Mucosa of stomach (tissue), 1 donor: ENCODE measurements around the gene CHTOP.
A peak's percentile ranks its signal among the peaks of the same experiment; 100 is the strongest.
"Not testable (repeated sequence)": the region's sequence is repeated elsewhere in the genome, so short reads cannot be mapped to it uniquely, and the experiment has no call there.

Experiments used
- H3K27me3 ChIP-seq: one replicate; pipeline ENCODE4 v1.7.0; 2013; ENCODE audit warnings: mild to moderate bottlenecking, low read length; ENCODE audit not compliant: control insufficient read depth, insufficient read depth
- H3K36me3 ChIP-seq: one replicate; pipeline ENCODE4 v1.7.0; 2013; ENCODE audit warnings: low read length; ENCODE audit not compliant: control insufficient read depth, insufficient read depth
- H3K4me1 ChIP-seq: one replicate; pipeline ENCODE4 v1.7.0; 2013; ENCODE audit warnings: mild to moderate bottlenecking, low read length; ENCODE audit not compliant: control insufficient read depth, insufficient read depth
- H3K4me3 ChIP-seq: one replicate; pipeline ENCODE4 v1.7.0; 2013; ENCODE audit warnings: low read length
- H3K9ac ChIP-seq: one replicate; pipeline ENCODE4 v1.7.0; 2013; ENCODE audit warnings: mild to moderate bottlenecking, low read length, moderate library complexity
- H3K9me3 ChIP-seq: one replicate; pipeline ENCODE4 v1.7.0; 2013; ENCODE audit warnings: mild to moderate bottlenecking, low read length, moderate library complexity; ENCODE audit not compliant: control insufficient read depth
- donor health status: Pancreatic carcinoma.

CHTOP gene

GRCh38 chr1:153633754-153634665 is at the start of gene CHTOP:
Gene CHTOP, plus strand, starts transcription at chr1:153634066. Its CDS starts 2,523 bp downstream, at chr1:153636589.
- Histone ChIP-seq H3K27me3 (no peaks in the 10 kb centered on the region), H3K9ac (peak within 1 kb of the TSS; percentile 99), H3K36me3 (peaks cover 7% of the 10 kb centered on the region), H3K4me1 (peaks cover 47% of the 10 kb centered on the region), H3K4me3 (peak within 1 kb of the TSS; percentile 91), H3K9me3 (no peaks in the 10 kb centered on the region)

- Histone ChIP-seq H3K4me3 (no peak overlapping the region), H3K9me3 (no peaks in the 10 kb centered on the region), H3K9ac (no peak overlapping the region), H3K4me1 (no peaks in the 10 kb centered on the region), H3K36me3 (no peaks in the 10 kb centered on the region), H3K27me3 (no peaks in the 10 kb centered on the region)
Measured at GRCh38 chr1:153585006-153585405, 48.9 kb upstream of the CHTOP start.

GRCh38 chr1:153586347-153586746 is 47.5 kb upstream of the CHTOP start:
- H3K36me3 ChIP-seq, result no peaks in the 10 kb centered on the region
- no peaks in the 10 kb centered on the region for H3K9me3 ChIP-seq
- no peaks in the 10 kb centered on the region for H3K27me3 ChIP-seq
- H3K9ac ChIP-seq, result no peak overlapping the region
- no peaks in the 10 kb centered on the region for H3K4me1 ChIP-seq
- H3K4me3 ChIP-seq, result no peak overlapping the region

GRCh38 chr1:153587314-153587713 is 46.6 kb upstream of the CHTOP start:
- Histone ChIP-seq H3K4me3 (no peak overlapping the region), H3K4me1 (no peaks in the 10 kb centered on the region), H3K9ac (no peak overlapping the region), H3K27me3 (no peaks in the 10 kb centered on the region), H3K36me3 (no peaks in the 10 kb centered on the region), H3K9me3 (no peaks in the 10 kb centered on the region)

GRCh38 chr1:153588033-153588432 is 45.8 kb upstream of the CHTOP start:
- not testable (repeated sequence) for H3K27me3 ChIP-seq, H3K9ac ChIP-seq, H3K36me3 ChIP-seq, H3K4me1 ChIP-seq, H3K4me3 ChIP-seq, H3K9me3 ChIP-seq

GRCh38 chr1:153588482-153588881 is 45.4 kb upstream of the CHTOP start:
- Histone ChIP-seq H3K4me1 (no peaks in the 10 kb centered on the region), H3K4me3 (no peak overlapping the region), H3K9me3 (no peaks in the 10 kb centered on the region), H3K27me3 (no peaks in the 10 kb centered on the region), H3K9ac (no peak overlapping the region), H3K36me3 (no peaks in the 10 kb centered on the region)

- Histone ChIP-seq H3K4me3 (no peak overlapping the region), H3K9ac (no peak overlapping the region), H3K9me3 (no peaks in the 10 kb centered on the region), H3K4me1 (no peaks in the 10 kb centered on the region), H3K27me3 (no peaks in the 10 kb centered on the region), H3K36me3 (no peaks in the 10 kb centered on the region)
Measured at GRCh38 chr1:153592748-153593147, 41.1 kb upstream of the CHTOP start.

- H3K9me3 ChIP-seq, result no peaks in the 10 kb centered on the region
- no peak overlapping the region for H3K9ac ChIP-seq
- H3K4me3 ChIP-seq, result no peak overlapping the region
- H3K4me1 ChIP-seq, result peaks cover 3% of the 10 kb centered on the region
- no peaks in the 10 kb centered on the region for H3K27me3 ChIP-seq
- H3K36me3 ChIP-seq, result no peaks in the 10 kb centered on the region
Measured at GRCh38 chr1:153597206-153597605, 36.7 kb upstream of the CHTOP start.

- H3K9ac ChIP-seq, result no peak overlapping the region
- H3K27me3 ChIP-seq, result no peaks in the 10 kb centered on the region
- no peaks in the 10 kb centered on the region for H3K36me3 ChIP-seq
- H3K9me3 ChIP-seq, result no peaks in the 10 kb centered on the region
- H3K4me1 ChIP-seq, result peaks cover 3% of the 10 kb centered on the region
- H3K4me3 ChIP-seq, result no peak overlapping the region
Measured at GRCh38 chr1:153598309-153599172, 35.3 kb upstream of the CHTOP start.

- Histone ChIP-seq H3K27me3 (no peaks in the 10 kb centered on the region), H3K9ac (no peak overlapping the region)
Measured at GRCh38 chr1:153599847-153600246, 34.0 kb upstream of the CHTOP start.

GRCh38 chr1:153602749-153603148 is 31.1 kb upstream of the CHTOP start:
- Histone ChIP-seq H3K4me3 (no peak overlapping the region), H3K36me3 (no peaks in the 10 kb centered on the region), H3K9ac (no peak overlapping the region), H3K9me3 (no peaks in the 10 kb centered on the region), H3K27me3 (no peaks in the 10 kb centered on the region), H3K4me1 (peaks cover 3% of the 10 kb centered on the region)

More at GRCh38 chr1:153599847-153600246, 34.0 kb upstream of the CHTOP start:
- Histone ChIP-seq H3K4me1 (peaks cover 3% of the 10 kb centered on the region), H3K36me3 (no peaks in the 10 kb centered on the region), H3K4me3 (no peak overlapping the region), H3K9me3 (no peaks in the 10 kb centered on the region)

GRCh38 chr1:153606194-153606593 is 27.7 kb upstream of the CHTOP start:
- H3K9me3 ChIP-seq, result no peaks in the 10 kb centered on the region
- H3K27me3 ChIP-seq, result no peaks in the 10 kb centered on the region
- H3K9ac ChIP-seq, result no peak overlapping the region
- H3K4me3 ChIP-seq, result no peak overlapping the region
- no peaks in the 10 kb centered on the region for H3K36me3 ChIP-seq
- peaks cover 31% of the 10 kb centered on the region for H3K4me1 ChIP-seq
